Stimulated activated CD4-positive, alpha-beta T cell treated with anti-CD3 and anti-CD28 coated beads, Interleukin-4, amount 100 ng/mL, for 24 hours (primary cell): ENCODE measurements around the gene BPIFB3.
"Not testable (repeated sequence)": the region's sequence is repeated elsewhere in the genome, so short reads cannot be mapped to it uniquely, and the experiment has no call there.

Experiments used
- DNase-seq: peaks from one replicate; pipeline ENCODE4 v3.0.0-alpha.2; 2020

Gene BPIFB3

DNA sequence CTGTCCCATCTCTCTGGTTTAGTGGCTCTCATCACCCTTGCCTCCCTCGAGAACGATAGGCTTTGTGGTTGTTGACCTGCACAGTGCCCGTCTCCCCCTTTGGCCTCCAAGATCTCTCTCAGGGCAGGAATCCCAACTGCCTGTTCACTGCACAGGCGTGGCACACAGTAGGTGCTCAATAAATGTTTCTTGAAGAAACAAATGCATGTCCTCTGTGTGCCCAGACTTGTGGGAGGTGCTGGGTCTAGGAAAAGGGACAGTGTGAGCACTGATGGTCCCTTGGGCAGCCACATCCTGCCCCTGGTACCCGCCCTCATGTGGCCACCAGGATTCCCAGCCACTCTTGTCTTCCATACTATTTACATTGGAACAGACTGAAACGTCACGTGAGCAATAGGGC is 24.8 kb upstream of the BPIFB3 start:
- DNase-seq: no peak

DNA sequence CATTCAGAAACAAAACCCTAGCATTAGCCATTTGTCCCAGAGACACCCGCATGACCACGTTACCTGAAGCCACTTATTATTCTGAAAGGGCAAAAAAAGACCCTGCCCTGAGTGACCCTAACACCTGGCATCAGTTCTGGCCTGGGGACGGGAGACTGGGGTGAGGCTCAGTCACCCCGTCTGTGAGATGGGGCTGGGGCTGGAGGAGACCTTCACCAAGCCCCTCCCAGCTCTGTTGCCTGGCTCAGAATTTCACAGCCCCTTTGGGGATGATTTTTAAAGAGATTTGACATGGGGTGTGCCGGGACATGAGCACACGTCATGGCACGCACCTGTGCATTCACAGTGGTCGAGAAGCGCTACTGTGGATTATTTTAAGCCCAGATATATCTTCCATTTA is 23.6 kb upstream of the BPIFB3 start:
- no peak for DNase-seq

DNA sequence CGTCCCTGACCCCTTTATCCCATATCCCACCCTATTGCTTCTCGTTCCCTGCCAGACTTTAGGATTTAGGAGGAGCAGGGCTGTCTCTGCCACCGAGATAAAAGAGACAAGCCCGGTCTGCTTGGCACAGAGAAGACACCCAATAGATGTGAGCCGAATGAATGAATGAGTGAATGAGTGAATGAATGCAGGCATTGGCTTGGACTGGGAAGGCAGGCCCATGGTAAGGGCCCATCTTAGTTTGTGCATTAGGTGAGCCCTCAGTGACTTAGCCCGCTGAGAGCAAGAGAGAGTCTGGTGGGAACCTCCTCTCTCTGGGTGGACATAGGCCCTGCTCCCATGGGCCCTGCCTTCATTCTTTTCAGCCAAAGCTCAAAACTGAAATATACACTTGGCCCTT is 23.1 kb upstream of the BPIFB3 start:
- DNase-seq: no peak

DNA sequence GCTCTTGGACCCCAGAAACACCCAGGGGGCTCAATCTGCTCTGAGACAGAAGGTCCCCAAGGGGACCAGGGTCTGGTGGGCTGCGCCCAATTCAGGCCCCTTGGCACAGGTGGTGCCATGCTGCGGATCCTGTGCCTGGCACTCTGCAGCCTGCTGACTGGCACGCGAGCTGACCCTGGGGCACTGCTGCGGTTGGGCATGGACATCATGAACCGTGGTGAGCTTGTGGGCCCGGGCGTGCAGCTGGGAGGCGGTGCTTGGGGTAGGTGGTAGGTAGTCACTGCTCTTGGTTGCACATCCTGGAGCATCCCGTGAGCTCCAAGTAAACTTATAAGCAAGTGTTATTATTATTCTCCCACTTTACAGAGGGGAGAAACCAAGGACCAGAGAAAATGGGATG is 22.2 kb upstream of the BPIFB3 start, which contains the start of gene BPIFB6:
BPIFB6 (plus strand) TSS at position 118 of the 400 bp plus-strand sequence; CDS start at position 118, 0 bp downstream.
- DNase-seq: no peak

DNA sequence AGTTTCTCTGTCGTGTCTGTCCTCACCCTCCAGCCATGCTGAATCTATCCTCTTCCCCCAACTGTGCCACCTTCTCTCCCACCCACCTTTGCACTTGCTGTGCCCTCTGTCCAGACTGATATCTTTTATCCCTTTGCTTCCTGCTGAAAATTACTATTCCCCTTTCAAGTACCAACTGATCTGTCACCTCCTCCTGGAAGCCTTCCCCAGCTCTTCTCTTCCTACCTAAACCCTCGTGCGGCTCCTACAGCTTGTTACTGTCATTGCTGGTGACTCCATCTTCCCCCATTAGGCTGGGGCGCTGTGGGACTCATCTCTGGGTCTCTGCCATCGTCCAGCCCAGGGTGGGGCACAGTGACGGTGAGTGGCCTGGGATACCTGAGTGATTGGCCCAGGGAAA is 21.1 kb upstream of the BPIFB3 start:
- DNase-seq: no peak

DNA sequence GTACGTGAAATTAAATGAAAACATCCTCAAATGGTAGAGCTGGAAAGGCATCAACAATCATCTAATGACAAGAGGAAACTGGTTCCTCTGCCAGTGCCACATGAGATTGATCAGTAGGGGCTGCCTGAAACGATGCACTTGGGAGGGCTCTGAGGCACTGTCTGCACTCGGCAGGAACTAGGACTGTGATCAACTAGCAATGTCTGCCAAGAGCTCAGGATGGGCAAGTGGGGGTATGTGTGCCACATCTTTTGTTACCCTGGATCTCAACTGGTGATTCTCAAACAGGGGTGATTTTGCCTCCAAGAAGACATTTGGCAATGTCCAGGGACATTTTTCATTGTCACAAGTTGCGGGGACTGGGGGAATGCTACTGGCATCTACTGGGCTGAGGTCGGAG is 20.3 kb upstream of the BPIFB3 start:
- DNase-seq: no peak

DNA sequence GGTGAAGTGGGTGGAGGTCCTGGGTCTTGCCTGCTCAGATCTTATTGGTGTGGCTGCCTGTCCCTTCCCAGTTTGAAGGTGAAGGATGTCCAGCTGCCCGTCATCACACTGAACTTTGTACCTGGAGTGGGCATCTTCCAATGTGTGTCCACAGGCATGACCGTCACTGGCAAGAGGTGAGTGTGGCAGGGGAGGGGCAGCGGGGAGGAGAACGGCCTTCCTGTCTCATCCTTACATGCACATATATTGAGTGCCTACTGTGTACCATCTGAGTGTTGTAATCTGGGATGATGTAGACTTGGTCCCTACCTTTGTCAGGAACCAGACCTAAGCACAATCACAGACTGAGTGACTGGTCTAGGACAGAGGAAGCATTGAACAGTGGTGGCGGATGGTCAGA is 19.6 kb upstream of the BPIFB3 start:
- no peak for DNase-seq

DNA sequence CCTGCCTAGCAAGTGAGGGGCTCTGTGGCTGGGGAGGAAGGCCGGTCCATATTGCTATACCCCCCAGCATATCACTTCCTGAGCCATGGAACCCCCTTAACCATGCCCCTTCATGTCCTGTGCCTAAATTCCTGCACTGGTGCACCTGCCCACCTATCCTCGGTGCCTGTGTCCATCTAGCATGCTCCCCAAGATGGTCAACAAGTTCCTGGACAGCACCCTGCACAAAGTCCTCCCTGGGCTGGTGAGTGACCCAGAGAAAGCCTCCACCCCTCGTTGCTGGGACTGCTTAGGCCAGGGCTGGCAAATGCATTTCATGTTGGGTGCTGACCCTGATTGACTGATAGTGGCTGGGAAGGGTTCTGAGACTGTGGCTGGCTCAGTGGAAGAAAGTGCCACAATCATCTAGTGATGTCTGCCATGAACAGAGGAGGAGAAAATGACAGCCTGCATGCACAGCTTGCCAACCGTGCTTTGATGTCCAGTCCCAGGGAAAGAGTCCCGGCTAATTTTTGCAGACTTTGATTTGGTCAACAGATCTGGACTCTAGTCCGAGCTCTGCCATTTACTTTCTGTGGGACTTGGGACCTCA is 18.7 kb upstream of the BPIFB3 start:
- DNase-seq: no peak

DNA sequence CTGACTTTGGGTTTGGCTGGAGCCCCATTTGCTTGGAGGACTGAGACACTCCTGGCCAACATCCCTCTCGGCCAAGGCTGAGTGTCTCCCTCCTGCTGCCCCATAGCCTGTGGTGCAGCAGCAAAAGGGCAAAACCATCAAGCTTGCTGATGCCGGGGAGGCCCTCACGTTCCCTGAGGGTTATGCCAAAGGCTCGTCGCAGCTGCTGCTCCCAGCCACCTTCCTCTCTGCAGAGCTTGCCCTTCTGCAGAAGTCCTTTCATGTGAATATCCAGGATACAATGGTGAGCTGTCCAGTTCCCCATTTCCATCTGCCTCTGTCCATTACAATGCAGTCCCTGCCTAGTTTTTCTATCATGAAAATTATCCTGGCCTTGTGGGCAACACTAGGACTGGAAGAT is 16.2 kb upstream of the BPIFB3 start:
- DNase-seq: no peak

DNA sequence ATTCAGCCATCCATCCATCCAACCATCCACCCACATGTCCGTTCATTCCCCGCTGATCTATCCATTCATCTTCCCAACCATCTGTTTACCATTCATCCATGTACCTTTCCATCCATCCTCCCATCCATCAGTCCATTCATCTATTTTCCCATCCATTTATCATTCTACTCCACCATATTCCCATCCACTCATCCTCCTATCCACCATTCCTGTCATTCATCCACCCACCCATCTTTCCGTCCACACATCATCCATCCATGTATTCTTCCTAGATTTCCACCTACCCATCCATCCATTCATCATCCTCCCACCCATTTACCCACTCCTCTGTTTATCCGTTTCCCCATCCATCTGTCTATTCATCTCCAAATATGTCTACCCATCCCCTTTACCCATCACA is 15.5 kb upstream of the BPIFB3 start:
- DNase-seq: no peak

DNA sequence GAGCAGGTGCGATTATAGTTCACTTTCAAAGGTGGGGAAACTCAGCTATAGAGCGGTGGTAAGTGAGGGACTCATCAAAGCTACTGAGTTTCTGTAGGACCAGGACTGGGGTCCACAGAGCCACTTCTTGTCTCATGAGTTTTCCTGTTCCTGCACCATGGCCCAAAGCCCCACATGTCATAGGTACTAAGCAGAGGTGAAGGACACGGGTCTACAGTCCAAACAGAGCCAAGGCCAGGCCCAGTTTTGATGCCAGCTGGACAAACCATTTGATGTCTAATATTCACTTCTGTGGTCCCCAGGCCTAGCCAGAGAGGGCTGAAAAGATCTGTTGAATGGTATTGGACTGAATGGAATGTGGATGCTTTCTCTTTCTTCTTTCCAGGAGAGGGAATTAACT is 11.3 kb upstream of the BPIFB3 start:
- DNase-seq: no peak

DNA sequence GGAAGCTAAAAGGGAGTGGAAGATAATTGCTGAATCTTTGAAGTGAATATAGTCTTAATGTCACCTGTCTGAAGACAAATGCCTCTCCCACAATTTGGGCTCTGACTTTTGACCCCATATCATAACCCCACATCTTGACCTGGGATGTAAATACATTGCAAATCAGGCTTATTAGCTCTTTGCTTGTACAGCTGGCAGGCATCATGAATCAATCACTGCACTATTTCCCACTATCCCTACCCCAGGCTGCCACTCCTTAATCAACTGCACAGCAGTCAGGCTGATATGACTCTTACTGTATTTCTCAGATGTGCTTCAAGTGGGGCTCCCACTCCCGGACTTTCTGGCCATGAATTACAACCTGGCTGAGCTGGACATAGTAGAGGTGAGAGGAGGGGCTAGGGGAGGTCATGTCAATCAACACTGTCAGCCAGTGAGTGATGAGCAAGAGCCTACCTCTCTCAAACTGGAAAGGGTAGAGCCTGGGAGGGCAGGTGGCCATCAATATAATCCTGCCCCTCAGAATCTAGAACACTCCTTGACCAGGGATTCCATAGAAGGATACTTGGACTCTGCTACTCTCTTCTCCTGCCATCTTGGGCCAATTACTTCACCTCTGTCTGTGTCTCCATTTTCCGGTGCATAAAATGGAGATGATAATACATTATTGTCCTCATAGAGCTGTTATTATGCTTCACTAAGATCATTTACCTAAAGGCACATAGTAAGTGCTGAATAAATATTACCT is 10.5 kb upstream of the BPIFB3 start:
- DNase-seq: no peak

DNA sequence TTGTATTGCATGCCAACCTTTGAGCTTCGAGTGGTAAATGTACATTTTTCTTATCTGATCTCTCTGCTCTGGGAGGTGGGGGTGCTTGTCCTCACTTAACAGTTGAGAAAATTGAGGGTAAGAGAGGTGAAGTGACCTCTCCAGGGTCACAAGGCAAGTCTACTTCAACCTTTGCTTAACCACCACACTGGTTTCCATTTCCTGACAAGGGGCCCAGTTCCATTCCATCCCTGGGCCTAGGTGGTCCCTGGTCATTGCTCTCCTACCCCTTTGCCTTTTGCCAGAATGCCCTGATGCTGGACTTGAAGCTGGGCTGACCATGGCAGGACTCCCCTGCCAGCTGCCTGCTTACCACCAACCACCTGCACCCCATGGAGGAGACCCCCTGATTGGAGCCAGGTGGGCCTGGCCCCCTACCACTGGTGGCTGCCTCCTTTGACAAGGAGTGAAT is 9.9 kb upstream of the BPIFB3 start:
- no peak for DNase-seq

DNA sequence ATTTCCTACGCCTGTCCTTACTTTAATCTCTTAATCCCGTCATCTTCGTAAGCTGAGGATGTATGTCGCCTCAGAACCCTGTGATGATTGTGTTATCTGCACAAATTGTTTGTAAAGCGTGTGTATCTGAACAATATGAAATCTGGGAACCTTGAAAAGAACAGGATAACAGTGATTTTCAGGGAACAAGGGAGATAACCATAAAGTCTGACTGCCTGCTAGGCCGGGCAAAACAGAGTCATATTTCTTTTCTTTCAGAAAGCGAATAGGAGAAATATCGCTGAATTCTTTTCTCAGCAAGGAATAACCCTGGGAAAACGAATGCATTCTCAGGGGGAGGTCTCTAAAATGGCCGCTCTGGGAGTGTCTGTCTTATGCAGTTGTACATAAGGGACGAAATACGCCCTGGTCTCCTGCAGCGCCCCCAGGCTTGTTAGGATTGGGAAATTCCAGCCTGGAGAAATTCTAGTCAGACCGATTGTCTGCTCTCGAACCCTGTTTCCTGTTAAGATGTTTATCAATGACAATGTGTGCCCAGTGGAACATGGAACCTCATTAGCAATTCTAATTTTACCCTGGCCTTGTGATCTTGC is 8.5 kb upstream of the BPIFB3 start:
- DNase-seq: not testable (repeated sequence)

DNA sequence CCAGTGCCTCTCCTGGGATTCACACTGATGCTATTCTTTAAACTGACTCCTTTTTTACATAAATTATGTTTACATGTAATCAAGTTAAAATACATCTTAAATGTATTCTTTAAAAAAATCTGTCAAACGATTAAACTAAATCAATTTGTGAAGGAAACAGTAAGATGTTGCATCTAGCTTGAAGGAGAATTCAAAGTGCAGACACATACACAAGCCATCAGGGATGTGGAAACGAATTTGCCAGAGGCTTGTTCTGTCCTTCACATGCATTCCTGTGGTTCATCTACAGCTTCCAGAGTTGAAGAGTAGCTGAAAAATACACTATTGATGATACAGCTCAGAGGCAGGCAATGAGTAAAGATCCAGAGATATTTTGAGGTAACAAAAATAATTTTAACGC is 7.3 kb upstream of the BPIFB3 start:
- DNase-seq: no peak

DNA sequence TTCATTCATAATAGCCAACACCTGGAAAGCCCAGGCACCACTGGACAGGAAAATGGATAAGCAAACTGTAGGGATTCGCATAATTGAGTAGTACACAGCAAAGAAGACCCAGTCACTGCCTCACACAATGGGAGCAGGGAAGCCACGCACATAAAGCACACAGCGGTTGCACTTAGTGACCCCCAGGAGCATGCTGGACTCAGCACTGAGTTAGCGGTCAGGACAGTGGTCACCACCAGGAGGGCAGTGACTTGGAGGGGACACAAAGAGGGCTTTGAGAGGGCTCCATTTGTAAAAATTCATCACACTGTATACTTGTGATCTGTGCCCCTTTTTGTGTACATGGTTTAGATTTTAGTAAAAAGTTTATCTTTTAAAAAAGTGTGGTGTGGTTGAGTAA is 2.4 kb upstream of the BPIFB3 start:
- DNase-seq: no peak

DNA sequence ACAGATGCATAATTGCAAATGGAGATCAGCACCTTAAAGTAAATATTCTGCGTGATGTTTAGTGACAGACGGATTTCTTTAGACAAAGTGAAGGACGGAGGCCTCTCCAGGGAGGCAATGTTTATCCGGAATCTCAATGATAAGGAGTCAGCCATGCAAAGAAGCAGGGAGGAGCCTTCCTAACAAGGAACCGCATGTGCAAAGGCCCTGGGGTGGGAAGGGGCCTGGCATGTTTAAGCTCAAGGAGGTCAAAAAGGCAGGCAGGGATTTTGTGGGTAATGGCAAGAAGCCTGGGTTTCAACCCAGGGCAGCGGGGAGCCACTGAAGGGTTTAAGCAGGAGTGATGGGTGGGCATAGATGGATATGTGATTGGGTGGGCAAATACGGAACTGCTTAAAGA is 678 bp downstream of the BPIFB3 start:
- no peak for DNase-seq

DNA sequence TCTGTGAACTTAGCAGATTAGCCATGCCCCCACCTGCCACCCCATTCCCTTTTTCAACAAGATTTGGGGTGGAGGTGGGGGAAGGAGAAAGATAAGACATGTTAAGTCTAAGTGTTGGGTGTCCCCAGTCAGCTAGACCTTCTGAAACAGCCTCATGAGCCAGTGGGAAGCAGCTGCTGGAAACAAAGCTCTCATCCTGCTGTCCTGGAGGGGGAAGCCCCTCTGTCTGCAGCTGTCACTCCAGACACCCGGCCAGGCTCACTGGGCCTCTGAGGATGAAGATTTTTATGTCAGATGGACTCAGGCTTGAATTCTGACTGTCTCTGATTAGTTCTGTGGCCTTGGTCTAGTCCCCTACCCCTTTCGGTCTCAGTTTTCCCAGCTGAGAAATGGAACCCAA is 1.1 kb downstream of the BPIFB3 start:
- no peak for DNase-seq

DNA sequence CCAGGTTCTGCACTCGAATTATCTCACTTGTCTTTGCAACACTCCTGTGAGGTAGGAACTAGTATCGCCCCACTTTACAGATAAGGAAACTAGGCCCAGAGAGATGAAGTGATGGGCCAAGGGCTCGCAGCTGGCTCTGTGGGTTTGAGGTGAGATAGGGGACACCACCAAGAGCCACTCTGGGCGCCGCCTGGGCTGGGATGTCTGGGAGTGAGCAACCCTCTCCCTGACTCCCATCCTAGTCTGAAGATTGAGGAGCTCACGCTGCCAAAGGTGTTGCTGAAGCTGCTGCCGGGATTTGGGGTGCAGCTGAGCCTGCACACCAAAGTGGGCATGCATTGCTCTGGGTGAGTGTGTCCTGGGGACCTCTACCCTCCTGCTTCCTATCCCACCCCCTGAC is 5.4 kb downstream of the BPIFB3 start:
- DNase-seq: no peak

DNA sequence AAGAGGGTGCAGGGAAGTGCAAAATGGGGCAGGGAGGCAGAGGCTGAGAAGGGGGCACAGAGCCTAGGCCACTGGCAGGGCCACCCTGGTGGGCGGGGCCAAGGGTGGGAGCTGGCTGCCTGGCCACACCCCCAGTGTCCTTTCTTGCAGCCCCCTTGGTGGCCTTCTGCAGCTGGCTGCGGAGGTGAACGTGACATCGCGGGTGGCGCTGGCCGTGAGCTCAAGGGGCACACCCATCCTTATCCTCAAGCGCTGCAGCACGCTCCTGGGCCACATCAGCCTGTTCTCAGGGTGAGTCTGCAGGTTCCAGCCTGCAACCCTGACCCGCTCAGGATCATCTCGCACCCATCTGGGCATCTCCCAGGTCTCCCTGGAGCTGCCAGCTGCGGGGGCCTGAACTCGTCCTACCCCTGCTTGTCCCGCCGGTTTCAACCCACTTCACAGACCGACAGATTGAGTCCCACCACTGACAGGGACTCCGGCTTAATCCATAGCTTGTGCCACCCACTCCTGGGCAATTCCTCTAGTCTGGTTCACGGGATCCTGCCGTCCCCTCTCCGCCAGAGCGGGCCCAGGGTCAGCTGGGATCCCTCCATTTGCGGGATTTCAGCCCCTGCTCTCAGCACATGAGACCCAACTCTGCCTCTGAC is 6.2 kb downstream of the BPIFB3 start:
- no peak for DNase-seq

DNA sequence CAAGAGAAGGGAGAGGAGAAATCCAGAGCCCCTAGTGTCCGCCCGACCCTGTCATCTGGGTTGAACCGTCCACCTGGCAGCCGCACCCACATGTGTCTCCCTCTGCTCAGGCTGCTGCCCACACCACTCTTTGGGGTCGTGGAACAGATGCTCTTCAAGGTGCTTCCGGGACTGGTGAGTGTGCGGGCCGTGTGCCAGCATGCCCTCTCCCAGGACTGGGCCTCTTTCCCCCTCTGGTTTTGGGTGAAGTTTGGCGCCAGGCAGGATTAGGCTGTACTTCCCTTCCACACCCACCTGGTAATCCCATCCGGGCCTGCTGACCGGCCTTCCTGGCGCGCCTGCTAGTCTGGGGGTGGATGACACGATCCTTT is 7.9 kb downstream of the BPIFB3 start:
- no peak for DNase-seq

DNA sequence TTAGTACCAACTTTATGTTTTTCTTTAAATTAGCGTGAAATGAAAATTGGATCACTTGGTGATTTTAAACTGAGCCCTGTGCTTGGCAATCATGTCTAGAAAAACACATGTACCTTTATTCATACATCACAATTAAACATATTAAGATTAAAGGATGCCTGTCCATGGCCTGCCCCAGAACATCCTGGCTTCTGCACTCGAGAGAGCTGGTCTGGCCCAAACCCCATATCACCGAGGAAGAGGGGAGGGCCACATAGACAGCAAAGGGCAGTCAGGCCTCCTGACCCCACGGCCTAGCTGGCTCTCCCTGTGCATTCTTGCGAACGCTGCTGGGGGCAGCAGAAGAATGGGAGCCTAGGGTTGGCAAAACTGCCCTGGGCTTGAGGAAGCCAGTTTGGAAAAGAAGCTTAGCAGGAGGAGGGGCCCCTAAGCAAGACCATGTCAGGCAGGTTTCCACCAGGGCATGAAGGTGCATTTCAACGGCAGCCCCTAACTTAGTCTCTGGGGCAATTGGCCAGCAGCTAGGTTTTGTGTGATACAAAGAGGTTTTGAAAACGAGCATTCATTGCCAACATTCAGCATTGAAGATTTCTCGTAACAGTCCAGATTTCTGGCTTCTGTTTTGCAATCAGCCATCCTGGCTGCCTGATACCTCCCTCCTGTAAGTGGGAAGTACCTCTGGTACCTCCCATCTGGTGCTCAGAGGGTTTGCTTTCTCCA is 8.6 kb downstream of the BPIFB3 start:
- no peak for DNase-seq

DNA sequence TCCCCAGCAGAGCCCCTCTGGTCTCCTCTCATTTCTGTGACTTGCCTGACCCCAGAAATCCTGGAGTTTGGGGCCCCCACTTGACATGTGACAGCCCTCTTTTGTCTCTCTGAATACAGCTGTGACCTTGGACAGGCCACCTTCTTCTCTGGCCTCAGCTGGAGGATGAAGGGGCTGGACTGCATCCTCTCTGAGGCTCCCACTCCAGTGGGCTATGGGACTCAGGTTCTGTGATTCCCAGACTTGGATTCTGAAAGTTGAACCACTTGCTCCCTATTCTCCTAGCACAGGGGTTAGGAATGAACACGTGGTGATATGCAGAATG is 9.1 kb downstream of the BPIFB3 start:
- no peak for DNase-seq

DNA sequence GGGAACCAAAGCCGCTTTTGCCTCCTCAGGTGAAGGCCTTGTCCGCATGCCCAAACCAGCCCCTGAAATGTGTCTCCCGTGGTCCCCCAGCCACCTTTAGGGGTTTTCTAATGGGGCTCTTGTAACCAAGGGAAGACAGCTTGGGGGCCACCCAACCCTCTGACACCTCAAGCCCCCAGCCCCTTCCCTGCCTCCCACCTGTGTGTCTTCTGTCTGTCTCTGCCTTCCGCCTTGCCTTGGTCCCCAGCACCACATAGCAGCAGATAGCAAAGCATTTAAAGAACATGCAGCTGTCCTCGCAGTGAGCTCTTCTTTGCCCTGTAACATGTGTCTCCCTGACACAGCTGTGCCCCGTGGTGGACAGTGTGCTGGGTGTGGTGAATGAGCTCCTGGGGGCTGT is 9.6 kb downstream of the BPIFB3 start:
- DNase-seq: no peak
